Measurements from ENCODE around the gene TSSC4.
A peak's percentile ranks its signal among the peaks of the same experiment; 100 is the strongest.

The TSSC4 gene

GRCh38 chr11:2369896-2370295 is 30.7 kb upstream of the TSSC4 start:
- DNase-seq, result no peak

- DNase-seq, result no peak
Observed at GRCh38 chr11:2374456-2375201, 25.9 kb upstream of the TSSC4 start.

- no peak for DNase-seq
Observed at GRCh38 chr11:2375341-2375853, 25.2 kb upstream of the TSSC4 start.

GRCh38 chr11:2375964-2376551 is 24.5 kb upstream of the TSSC4 start:
- no peak for DNase-seq

GRCh38 chr11:2376751-2377451 is 23.6 kb upstream of the TSSC4 start, which contains the start of gene CD81:
Gene CD81, plus strand, starts transcription at chr11:2377310. Its CDS starts 240 bp downstream, at chr11:2377550.
- peak; percentile 46 to 73 for DNase-seq

- peak; percentile 53 to 66 for DNase-seq
Observed at GRCh38 chr11:2377511-2378443, 22.8 kb upstream of the TSSC4 start.

- DNase-seq, result no peak
Observed at GRCh38 chr11:2378527-2379210, 21.9 kb upstream of the TSSC4 start.

DNA sequence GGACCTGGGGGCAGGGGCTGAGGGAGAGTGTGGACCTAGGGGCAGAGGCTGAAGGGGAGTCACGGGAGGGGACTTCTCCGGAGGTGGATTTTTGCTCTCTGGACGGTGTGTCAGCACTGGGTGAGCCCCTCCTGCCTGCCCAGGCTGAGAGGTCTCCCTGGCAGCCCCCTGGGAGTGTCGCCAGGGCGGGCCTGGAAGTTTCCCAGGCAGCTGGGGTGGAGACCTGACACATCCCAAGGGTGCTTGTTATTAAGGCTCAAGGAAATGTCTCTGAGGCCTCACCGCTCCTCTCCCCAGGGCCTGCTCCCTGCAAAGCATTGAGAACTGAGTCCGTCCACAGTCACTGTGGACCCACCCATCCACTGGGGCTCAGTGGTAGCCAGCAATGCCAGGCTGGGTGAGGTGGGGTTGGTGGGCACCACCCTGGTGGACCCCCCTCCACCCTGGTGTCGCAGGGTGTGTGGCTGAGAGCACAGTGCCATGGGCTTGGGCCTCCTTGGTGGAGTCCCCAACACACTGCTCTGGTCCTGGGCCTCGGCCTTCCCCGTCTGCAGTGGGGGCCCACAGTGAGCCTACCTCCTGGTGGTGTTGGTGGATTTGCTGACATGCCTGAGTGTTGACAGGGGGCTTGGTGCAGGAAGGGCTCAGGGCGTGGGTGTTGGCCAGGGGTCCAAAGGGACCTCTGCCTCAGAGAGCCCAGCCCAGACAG is 20.9 kb upstream of the TSSC4 start:
- no peak for DNase-seq

- no peak for DNase-seq
Observed at GRCh38 chr11:2380396-2380795, 20.2 kb upstream of the TSSC4 start.

DNA sequence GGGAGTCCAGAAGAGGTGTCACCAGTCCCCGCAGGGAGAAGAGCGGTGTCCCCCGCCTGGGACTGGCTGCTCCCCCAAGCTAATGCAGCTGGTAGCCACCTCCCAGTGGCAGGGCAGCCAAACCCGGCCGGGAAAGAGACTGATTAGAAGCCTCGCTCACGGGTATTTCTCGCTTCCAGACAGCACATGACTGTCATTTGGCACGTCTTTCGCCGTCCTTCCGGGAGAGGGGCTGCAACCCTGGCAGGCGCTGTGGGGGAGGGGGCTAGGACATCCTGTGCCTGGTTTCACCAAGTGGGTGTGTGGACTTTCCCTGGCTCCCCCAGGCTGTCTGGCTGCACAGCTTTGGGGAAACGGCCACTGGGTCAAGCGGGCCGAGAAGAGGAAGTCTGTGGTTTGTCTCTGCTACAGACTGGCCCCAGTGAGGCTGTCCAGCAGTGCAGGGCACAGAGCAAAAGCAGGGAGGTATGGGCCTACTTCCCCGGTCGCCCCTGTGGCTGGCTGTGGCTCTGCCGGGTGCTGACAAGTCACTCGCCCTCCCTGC is 19.7 kb upstream of the TSSC4 start:
- DNase-seq, result peak in 1 of 2 donors; percentile 51

DNA sequence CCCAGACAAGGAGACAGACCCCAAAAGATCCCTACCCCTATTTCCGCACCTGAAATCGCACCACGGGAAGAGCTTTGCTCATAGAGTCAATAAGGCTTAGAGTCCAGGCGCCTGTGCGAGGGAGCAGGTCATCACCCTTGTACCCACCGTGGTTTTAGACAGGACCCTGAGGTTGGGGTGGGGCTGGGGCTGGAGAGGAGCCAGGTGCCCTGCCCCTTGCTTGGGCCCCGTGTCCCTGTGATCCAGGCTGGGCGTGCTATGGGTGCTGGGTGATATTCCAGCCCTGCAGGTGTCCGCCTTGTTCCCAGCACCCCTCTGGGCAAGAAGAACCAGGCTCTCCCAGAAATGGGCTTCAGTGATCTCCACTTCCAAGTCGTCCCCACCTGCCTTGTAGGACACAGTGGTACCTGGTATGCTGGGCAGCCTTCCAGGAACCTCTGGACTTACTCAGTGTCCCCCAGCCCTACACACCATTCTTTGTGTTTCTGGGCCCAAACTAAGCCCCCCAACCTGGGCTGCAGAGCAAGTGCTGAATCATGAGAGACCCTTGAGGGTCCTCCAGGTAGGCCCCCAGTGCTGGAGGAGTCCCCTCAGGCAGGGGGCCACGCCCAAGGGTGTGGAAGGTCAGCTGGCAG is 18.9 kb upstream of the TSSC4 start:
- no peak for DNase-seq

- peak in 1 of 2 donors; percentile 2 for DNase-seq
Observed at GRCh38 chr11:2382129-2382517, 18.4 kb upstream of the TSSC4 start.

- no peak for DNase-seq
Observed at GRCh38 chr11:2382936-2383851, 17.4 kb upstream of the TSSC4 start.

- peak; percentile 72 to 76 for DNase-seq
Observed at GRCh38 chr11:2383852-2384804, 16.4 kb upstream of the TSSC4 start.

DNA sequence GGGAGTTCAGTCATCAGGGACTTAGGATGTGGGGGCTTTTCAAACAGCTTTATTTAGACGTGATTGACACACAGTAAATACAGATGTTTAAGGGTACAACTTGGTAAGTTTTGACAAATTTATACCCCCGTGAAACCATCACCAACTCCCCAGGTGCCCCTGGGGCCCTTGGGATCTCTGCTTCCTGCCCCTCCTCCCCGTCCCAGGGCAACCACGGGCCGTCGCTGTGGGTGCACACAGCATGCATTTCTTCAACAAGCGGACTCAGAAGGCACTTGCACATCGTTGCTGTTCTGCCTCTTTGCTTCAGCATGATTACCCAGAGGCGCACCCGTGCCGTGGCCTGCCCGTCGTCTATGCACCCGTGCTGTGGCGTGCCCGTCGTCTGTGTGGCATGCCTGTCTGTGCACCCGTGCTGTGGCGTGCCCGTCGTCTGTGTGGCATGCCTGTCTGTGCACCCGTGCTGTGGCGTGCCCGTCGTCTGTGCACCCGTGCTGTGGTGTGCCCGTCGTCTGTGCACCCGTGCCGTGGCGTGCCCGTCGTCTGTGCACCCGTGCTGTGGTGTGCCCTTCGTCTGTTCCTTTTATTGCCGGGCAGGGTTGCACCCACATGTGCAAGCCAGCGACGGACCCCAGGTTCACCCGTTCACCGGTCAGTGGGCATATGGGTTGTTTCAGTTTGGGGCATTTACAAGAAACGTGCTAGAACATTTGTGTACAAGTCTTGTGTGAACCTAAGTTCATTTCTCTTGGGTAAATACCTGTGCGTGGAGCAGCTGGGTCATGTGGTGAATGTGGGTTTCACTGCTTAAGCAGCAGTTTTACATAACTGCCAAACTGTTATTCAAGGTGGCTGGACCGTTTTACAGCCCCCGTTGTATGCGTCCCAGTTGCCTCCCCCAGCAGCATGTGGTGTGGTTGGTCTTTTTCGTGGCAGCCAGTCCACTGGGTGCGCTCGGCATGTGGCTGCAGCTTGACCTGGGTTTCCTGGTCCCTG is 15.1 kb upstream of the TSSC4 start:
- DNase-seq, result peak in 1 of 2 donors; percentile 15

DNA sequence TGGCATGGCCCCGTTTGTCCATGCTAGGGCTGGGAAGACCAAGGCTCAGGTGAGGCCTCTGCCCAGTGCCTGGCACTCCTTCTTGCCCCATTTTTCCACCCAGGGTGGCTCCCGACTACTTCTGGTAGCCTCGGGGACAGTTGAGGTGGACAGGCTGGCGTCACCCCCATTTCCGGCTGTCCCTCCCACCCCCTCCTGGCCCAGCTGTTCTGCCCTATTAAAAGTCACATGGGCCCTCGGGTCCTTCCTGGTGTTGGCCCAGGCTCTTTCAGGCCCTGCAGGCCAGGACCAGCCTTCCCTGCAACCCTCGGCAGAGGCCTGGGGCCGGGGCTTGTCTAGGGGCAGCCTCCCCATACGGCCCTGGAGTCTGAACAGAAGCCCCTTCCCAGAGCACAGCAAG is 14.0 kb upstream of the TSSC4 start:
- DNase-seq, result no peak

Measured in CD4-positive, alpha-beta T cell treated with Interferon alpha-2 for 1 hour (primary cell).